ENCODE data around the gene ZNF385B. TPM values are rescaled to one million over a fixed set of nuclear protein-coding genes. Genes with fewer than 3 reads are reported as not detected.

ZNF385B gene
- polyA plus RNA-seq, 1 donor from 2014 or later: not detected

DNA sequence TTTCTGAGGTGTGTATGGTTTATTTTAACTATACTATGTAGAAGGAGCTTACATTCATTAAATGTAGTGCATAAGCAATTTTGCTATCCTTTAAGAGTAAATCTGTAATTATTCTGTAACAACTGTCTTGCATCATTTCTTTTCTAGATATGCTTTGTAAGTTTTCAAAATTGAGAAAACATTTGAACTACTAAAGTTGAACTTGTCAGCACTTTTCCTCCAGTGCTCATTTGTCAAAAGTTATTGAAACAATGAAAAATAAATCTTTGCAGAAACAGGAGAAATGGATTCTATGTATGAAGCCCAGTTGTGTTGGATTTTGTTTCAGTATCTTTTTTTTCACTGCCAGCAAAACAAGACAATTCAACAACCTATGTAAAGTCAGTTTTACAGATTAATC, 14.5 kb upstream of the ZNF385B start:
- Mint-ChIP-seq H3K4me3 (no peak overlapping the region), H3K27me3 (peaks cover 2% of the 10 kb centered on the region), H3K9me3 (no peaks in the 10 kb centered on the region), H3K27ac (no peak overlapping the region), H3K4me1 (no peaks in the 10 kb centered on the region), H3K36me3 (no peaks in the 10 kb centered on the region)

GRCh38 chr2:179862898-179863458, 1.6 kb upstream of the ZNF385B start:
- peaks cover 0 to 2% (median 0%) of the 10 kb centered on the region in 3 donors for H3K9me3 Mint-ChIP-seq
- no peak overlapping the region for H3K4me3 Mint-ChIP-seq
- peaks cover 10 to 11% (median 10%) of the 10 kb centered on the region in 3 donors for H3K4me1 Mint-ChIP-seq
- no peaks in the 10 kb centered on the region for H3K36me3 Mint-ChIP-seq
- peaks cover 29% of the 10 kb centered on the region for H3K27me3 Mint-ChIP-seq
- no peak overlapping the region for H3K27ac Mint-ChIP-seq

DNA sequence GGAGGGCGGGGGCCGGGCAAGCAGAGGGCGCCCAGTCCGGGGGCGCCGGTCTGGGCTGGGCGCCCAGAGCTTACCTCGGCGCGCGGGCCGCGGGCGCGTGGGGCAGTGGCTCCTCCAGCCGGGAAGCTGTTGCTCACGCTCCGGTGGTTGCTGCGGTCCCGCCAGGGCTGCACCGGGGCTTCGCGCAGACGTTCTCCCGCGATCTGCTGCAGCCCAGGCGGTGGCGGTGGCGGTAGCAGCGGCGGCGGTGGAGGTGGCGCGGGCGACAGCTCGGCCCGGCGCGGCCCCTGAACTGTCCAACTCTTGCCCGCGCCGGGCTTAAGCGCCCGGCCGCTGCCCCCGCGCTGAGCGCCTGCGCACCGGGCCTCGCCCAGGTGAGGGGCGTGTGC, 391 bp downstream of the ZNF385B start:
- Mint-ChIP-seq H3K4me1 (peaks cover 10 to 11% (median 10%) of the 10 kb centered on the region in 3 donors), H3K27ac (no peak overlapping the region), H3K4me3 (no peak overlapping the region), H3K9me3 (peaks cover 0 to 2% (median 0%) of the 10 kb centered on the region in 3 donors), H3K27me3 (peaks cover 31% of the 10 kb centered on the region), H3K36me3 (no peaks in the 10 kb centered on the region)

- Mint-ChIP-seq H3K4me1 (peaks cover 10 to 11% (median 10%) of the 10 kb centered on the region in 3 donors), H3K36me3 (no peaks in the 10 kb centered on the region), H3K27ac (peak overlapping the region in 1 of 3 donors; percentile 62), H3K27me3 (peaks cover 31% of the 10 kb centered on the region), H3K4me3 (peak overlapping the region in 3 of 4 donors; percentile 34 to 83 (median 69)), H3K9me3 (peaks cover 0 to 2% (median 0%) of the 10 kb centered on the region in 3 donors)
These were observed 971 bp downstream of the ZNF385B start for GRCh38 chr2:179860255-179861026.

GRCh38 chr2:179859523-179859922, 1.9 kb downstream of the ZNF385B start:
- Mint-ChIP-seq H3K27me3 (peaks cover 31% of the 10 kb centered on the region), H3K4me3 (no peak overlapping the region), H3K9me3 (peaks cover 0 to 2% (median 0%) of the 10 kb centered on the region in 3 donors)

DNA sequence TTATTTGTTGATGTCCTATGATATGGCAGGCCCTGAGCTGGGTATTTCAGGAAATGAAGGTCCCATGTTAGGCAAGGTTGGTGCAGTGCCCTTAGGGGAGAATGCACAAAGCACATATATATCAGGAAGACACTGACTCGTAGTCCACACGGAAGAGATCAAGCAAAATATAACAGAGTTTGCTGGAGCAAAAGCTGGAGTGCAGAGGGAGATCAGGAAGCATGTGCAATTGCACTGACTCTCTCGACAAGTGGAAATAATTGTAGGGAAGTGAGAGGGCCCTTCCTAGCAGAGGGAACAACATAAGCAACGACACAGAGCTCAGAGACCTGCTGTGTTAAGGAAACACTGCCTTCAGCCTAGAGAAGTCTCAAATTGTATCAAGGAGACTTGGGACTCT, 4.2 kb downstream of the ZNF385B start:
- peaks cover 6 to 11% (median 10%) of the 10 kb centered on the region in 3 donors for H3K4me1 Mint-ChIP-seq
- H3K4me3 Mint-ChIP-seq: no peak overlapping the region
- no peak overlapping the region for H3K27ac Mint-ChIP-seq
- H3K36me3 Mint-ChIP-seq: no peaks in the 10 kb centered on the region
- H3K27me3 Mint-ChIP-seq: peaks cover 24% of the 10 kb centered on the region
- peaks cover 0 to 2% (median 0%) of the 10 kb centered on the region in 3 donors for H3K9me3 Mint-ChIP-seq

More at GRCh38 chr2:179859523-179859922, 1.9 kb downstream of the ZNF385B start:
- peaks cover 10 to 11% (median 10%) of the 10 kb centered on the region in 3 donors for H3K4me1 Mint-ChIP-seq
- no peaks in the 10 kb centered on the region for H3K36me3 Mint-ChIP-seq
- H3K27ac Mint-ChIP-seq: no peak overlapping the region

DNA sequence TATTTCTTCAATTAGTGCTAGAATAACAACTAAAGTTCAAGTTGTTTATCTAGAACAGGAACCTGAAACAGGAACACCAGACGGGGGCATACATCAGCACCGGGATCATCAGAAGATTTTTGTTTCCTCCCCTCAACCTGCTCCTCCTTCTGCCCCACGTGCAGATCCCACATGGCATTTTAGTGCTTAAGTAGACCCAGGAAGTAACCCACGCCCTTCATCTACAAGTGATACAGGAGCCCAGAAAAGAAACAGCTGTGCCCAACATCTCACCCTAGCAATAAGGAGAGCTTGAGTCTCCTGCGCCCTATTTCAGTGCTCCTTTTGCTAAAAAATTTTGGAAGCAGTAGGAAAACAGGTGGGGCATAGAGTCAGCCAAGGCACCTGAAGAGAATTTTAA, 5.2 kb downstream of the ZNF385B start:
- H3K27ac Mint-ChIP-seq: no peak overlapping the region
- H3K9me3 Mint-ChIP-seq: peaks cover 0 to 2% (median 0%) of the 10 kb centered on the region in 3 donors
- H3K4me1 Mint-ChIP-seq: peaks cover 0 to 6% (median 6%) of the 10 kb centered on the region in 3 donors
- H3K4me3 Mint-ChIP-seq: no peak overlapping the region
- peaks cover 17% of the 10 kb centered on the region for H3K27me3 Mint-ChIP-seq
- no peaks in the 10 kb centered on the region for H3K36me3 Mint-ChIP-seq

DNA sequence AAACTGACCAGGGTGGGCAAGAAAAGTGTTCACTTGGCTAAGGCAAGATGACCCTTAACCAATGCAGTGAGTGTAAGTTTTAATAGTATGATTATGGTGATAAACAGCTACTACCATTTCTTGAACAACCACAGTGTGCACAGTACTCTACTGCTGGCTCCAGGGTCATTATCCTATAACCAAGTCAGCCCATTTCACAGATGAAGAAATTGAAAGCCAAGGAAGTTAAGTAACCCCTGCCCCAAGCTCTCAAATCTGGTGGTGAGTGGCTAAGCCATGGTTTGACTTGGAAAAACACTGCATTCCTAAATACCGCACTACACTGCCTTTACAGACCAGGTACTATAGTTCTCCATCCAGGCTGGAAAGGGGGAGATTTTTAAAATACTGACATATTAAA, 5.7 kb downstream of the ZNF385B start:
- H3K4me3 Mint-ChIP-seq: no peak overlapping the region
- H3K4me1 Mint-ChIP-seq: peaks cover 0 to 6% (median 6%) of the 10 kb centered on the region in 3 donors
- no peaks in the 10 kb centered on the region for H3K36me3 Mint-ChIP-seq
- H3K27ac Mint-ChIP-seq: no peak overlapping the region
- H3K9me3 Mint-ChIP-seq: peaks cover 0 to 2% (median 0%) of the 10 kb centered on the region in 3 donors
- peaks cover 17% of the 10 kb centered on the region for H3K27me3 Mint-ChIP-seq

- Mint-ChIP-seq H3K27me3 (peaks cover 9% of the 10 kb centered on the region), H3K4me1 (peaks cover 0 to 1% (median under 1%) of the 10 kb centered on the region in 3 donors), H3K27ac (no peak overlapping the region), H3K4me3 (no peak overlapping the region), H3K36me3 (no peaks in the 10 kb centered on the region), H3K9me3 (no peaks in the 10 kb centered on the region)
These were observed 6.5 kb downstream of the ZNF385B start for GRCh38 chr2:179854891-179855290.

- Mint-ChIP-seq H3K4me3 (no peak overlapping the region), H3K9me3 (no peaks in the 10 kb centered on the region), H3K36me3 (no peaks in the 10 kb centered on the region), H3K27ac (no peak overlapping the region), H3K4me1 (no peaks in the 10 kb centered on the region), H3K27me3 (peaks cover 8% of the 10 kb centered on the region)
These were observed 8.3 kb downstream of the ZNF385B start for GRCh38 chr2:179853108-179853507.

GRCh38 chr2:179850188-179850587, 11.2 kb downstream of the ZNF385B start:
- Mint-ChIP-seq H3K9me3 (no peaks in the 10 kb centered on the region), H3K4me1 (no peaks in the 10 kb centered on the region), H3K27me3 (peaks cover 5% of the 10 kb centered on the region), H3K4me3 (no peak overlapping the region), H3K27ac (no peak overlapping the region), H3K36me3 (no peaks in the 10 kb centered on the region)

- Mint-ChIP-seq H3K4me1 (no peaks in the 10 kb centered on the region), H3K27ac (no peak overlapping the region), H3K4me3 (no peak overlapping the region), H3K27me3 (peaks cover 5% of the 10 kb centered on the region), H3K36me3 (no peaks in the 10 kb centered on the region), H3K9me3 (no peaks in the 10 kb centered on the region)
These were observed 11.7 kb downstream of the ZNF385B start for GRCh38 chr2:179849719-179850118.

GRCh38 chr2:179843541-179843940, 17.9 kb downstream of the ZNF385B start:
- H3K27me3 Mint-ChIP-seq: no peaks in the 10 kb centered on the region
- peaks cover 0 to 3% (median 0%) of the 10 kb centered on the region in 3 donors for H3K4me1 Mint-ChIP-seq
- H3K36me3 Mint-ChIP-seq: no peaks in the 10 kb centered on the region
- H3K9me3 Mint-ChIP-seq: no peaks in the 10 kb centered on the region
- no peak overlapping the region for H3K4me3 Mint-ChIP-seq
- no peak overlapping the region for H3K27ac Mint-ChIP-seq

- Mint-ChIP-seq H3K27ac (no peak overlapping the region), H3K4me1 (peaks cover 0 to 3% (median 0%) of the 10 kb centered on the region in 3 donors), H3K27me3 (no peaks in the 10 kb centered on the region), H3K4me3 (no peak overlapping the region), H3K36me3 (no peaks in the 10 kb centered on the region), H3K9me3 (no peaks in the 10 kb centered on the region)
These were observed 18.8 kb downstream of the ZNF385B start for GRCh38 chr2:179842498-179843153.

DNA sequence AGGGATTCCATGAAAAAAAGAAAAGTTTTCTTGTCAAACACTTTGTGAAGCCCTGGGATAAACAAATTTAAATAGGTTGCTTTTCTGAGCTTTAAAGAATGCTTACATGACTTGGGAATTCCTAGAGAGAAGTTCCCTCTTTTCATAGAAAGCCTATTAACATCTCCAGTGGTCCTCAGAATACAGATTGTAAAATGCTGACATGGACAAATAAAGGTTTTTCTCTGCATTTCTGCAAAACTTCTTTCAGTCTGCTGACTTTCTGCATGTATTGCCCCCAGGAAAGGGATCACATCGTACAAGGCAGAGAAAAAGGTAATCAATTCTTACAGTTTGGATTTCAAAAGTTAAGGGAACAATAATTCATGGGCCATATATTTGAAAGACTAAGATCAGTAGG, 20.6 kb downstream of the ZNF385B start:
- Mint-ChIP-seq H3K9me3 (no peaks in the 10 kb centered on the region), H3K27ac (no peak overlapping the region), H3K36me3 (no peaks in the 10 kb centered on the region), H3K27me3 (no peaks in the 10 kb centered on the region), H3K4me1 (peaks cover 0 to 3% (median 0%) of the 10 kb centered on the region in 3 donors), H3K4me3 (no peak overlapping the region)
